BE2C (cell line): ENCODE results near the gene THSD8.
A peak's percentile ranks its signal among the peaks of the same experiment; 100 is the strongest.

Experiments
- DNase-seq: peaks from one replicate; pipeline ENCODE4 v3.0.0-alpha.2; 2020
- H3K27me3 ChIP-seq: fragments of 250-450 bp; sonication (Bioruptor Pico); 2 replicates; pipeline ENCODE4 v1.5.1; 2020; ENCODE audit warnings: mild to moderate bottlenecking
- H3K36me3 ChIP-seq: fragments of 250-450 bp; sonication (Bioruptor Pico); 2 replicates; pipeline ENCODE4 v1.5.1; 2020; ENCODE audit warnings: mild to moderate bottlenecking
- H3K4me1 ChIP-seq: fragments of 250-450 bp; sonication (Bioruptor Pico); 2 replicates; pipeline ENCODE4 v1.5.1; 2020
- H3K4me3 ChIP-seq: 2 replicates; pipeline ENCODE4 v1.5.1; 2011; ENCODE audit warnings: low read depth, low read length
- H3K9me3 ChIP-seq: fragments of 250-450 bp; sonication (Bioruptor Pico); 2 replicates; pipeline ENCODE4 v1.5.1; 2020
- TF ChIP-seq, protein P1 (sequence below): IDR thresholded peaks from 2 replicates; pipeline ENCODE4 v1.5.1; 2012; ENCODE audit warnings: mild to moderate bottlenecking, low read depth, low read length

THSD8 gene

DNA sequence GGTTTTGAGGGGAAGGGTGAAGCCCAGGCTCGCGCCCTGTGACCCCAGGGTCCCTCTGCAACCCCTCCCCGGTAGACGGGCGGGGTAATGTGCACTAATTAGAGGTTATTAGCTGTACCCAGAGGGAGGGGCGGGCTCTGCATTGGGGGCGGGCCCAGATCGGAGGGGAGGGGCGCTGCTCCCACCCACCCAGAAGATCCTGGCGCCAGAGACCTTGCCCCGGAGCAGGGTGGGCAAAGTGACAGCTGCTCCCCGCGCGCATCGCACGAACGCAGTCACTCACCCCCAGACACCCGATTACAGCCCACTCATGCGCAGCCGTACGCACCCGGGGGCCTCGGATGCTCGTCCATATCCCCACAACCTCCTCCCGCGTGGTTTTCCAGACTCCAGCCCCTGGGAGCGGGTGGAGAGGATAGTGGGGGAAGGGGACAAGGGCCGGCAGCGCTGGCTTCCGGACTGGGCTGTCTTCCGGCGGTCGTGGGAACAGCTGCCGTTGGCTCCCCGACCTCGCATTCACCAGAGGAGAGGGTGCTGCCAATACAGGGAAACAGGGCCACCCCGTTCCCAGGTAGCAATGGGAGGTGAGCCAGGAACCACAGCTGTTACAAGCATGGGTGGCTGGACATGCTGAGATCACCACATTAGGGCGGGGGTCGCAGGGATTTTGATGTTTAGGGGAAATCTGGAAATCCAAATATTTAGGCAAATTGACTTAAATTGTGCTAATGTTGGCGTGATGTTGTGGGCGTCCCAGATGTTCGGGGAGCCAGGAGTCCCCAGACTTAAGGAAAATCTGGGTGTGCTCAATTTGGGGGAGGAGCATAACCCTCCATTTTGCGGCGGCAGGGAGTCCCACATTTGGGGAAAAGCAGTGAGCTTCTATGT, 23.6 kb upstream of the THSD8 start:
- TF ChIP-seq, protein P1, sequence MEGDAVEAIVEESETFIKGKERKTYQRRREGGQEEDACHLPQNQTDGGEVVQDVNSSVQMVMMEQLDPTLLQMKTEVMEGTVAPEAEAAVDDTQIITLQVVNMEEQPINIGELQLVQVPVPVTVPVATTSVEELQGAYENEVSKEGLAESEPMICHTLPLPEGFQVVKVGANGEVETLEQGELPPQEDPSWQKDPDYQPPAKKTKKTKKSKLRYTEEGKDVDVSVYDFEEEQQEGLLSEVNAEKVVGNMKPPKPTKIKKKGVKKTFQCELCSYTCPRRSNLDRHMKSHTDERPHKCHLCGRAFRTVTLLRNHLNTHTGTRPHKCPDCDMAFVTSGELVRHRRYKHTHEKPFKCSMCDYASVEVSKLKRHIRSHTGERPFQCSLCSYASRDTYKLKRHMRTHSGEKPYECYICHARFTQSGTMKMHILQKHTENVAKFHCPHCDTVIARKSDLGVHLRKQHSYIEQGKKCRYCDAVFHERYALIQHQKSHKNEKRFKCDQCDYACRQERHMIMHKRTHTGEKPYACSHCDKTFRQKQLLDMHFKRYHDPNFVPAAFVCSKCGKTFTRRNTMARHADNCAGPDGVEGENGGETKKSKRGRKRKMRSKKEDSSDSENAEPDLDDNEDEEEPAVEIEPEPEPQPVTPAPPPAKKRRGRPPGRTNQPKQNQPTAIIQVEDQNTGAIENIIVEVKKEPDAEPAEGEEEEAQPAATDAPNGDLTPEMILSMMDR, result no peak
- Histone ChIP-seq H3K4me1 (peaks cover 14% of the 10 kb centered on the region), H3K36me3 (no peaks in the 10 kb centered on the region), H3K27me3 (no peaks in the 10 kb centered on the region), H3K4me3 (peak overlapping the region; percentile 65), H3K9me3 (no peaks in the 10 kb centered on the region)
- peak; percentile 90 for DNase-seq

DNA sequence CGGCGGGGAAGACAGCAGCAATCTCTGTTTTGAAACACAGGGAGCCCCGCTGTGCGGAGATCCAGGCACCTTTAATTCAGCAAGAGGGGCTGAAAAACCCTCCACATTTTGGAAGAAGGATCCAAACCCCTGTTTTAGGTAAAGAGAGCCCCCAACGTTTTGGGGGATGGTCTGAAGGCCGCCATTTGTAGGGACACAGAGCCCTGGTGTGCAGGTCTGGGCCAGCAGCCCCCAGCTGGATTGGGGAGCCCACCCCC, 23.0 kb upstream of the THSD8 start:
- H3K4me3 ChIP-seq, result peak overlapping the region; percentile 65
- H3K9me3 ChIP-seq, result no peaks in the 10 kb centered on the region
- no peaks in the 10 kb centered on the region for H3K36me3 ChIP-seq
- H3K4me1 ChIP-seq, result peaks cover 20% of the 10 kb centered on the region
- DNase-seq, result no peak
- TF ChIP-seq, protein P1, result no peak
- H3K27me3 ChIP-seq, result no peaks in the 10 kb centered on the region

DNA sequence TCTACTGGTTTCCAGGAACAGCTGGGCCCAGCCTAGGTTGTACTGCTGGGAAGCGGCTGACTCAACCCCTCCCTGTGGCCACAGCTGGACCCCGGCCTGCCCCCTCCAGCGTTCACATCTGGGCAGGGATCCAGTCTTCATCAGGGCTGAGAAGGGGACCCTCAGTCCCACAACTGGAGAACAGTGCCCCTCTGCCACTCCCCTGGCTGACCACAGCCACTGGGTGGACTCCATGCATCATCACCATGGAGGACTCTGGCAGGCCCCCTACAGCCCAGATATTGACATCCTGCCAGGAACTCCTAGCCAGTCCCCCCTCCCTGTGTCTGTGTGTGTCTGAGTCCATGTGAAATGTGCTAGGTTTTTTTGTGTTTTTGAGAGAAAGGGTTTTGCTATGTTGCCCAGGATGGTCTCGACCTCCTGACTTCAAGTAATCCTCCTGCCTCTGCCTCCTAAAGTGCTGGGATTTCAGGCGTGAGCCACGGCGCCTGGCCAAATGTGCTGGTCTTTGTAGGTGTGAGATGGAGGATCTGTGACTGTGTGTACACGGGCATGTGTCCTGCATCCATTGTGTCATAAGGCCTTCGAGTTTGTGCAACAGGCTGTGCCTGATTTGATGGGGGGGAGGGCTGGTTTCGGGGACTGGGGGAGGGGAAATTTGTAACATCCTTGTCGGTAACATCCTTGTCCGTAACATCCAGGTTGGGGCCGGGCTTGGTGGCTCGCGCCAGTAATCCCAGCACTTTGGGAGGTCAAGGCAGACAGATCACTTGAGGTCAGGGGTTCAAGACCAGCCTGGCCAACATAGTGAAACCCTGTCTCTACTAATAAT, 22.5 kb upstream of the THSD8 start:
- Histone ChIP-seq H3K36me3 (no peaks in the 10 kb centered on the region), H3K4me1 (peaks cover 25% of the 10 kb centered on the region), H3K27me3 (no peaks in the 10 kb centered on the region), H3K9me3 (no peaks in the 10 kb centered on the region), H3K4me3 (peak overlapping the region; percentile 65)
- TF ChIP-seq, protein P1, result peak; percentile 25; the same call in 1 of the 2 replicates
- DNase-seq, result peak; percentile 78

DNA sequence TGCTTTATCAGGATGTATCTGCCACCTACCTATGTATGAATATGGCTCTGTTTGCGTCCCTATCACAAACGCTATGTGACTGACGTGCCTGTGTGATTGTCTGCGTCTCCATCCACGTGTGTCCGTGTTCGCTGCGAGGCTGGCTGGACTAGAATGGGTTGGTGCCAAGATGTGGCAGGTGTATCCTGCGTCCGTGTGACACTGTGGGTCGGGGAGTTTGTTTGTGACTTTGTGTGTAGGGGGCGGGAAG, 19.8 kb upstream of the THSD8 start:
- Histone ChIP-seq H3K4me1 (peaks cover 42% of the 10 kb centered on the region), H3K9me3 (no peaks in the 10 kb centered on the region), H3K27me3 (no peaks in the 10 kb centered on the region), H3K36me3 (no peaks in the 10 kb centered on the region), H3K4me3 (peak overlapping the region; percentile 59)
- no peak for DNase-seq
- TF ChIP-seq, protein P1, result no peak

DNA sequence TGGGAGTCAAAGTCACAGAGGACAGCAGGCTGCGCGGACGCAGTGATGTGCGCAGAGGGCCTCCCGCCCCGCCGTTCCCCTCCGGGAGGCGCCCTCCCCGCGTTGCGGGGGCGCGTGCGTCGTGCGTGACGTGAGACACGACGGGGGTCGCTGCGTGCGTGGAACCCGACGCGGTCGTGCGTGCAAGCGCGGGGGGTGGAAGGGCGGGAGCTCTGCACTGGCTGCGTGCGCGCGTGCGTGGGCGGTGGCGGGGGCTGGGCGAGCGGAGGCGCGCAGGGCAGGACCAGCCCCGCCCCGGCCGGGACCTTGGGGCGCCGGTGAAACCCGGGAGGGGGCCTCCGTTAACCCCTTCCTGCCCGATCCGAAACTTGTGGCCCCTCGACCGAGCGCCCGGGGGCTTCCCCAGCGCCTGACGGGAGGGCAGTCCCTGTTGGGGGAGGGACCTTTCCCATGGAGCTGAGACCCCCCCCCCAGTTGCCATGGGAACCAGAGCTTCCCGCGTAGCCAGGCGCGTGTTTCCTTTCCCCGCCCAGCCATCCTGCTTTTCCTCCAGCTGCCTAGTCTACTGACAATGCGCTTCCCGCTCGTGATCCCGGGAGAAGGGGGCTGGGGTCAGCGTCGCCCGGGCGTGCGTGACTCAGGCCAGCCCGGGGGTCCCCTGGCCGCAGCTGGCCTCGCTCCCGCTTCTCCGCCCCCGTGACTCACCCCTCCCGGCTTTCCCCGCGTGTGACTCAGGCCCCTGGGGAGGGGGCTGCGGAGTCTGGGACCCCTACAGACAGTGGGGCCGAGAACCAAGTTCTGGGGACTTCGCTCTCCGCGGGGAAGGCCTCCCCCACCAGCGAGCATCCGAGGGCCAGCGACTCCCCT, 19.2 kb upstream of the THSD8 start:
- TF ChIP-seq, protein P1, result 0 out of 2 replicates have a peak, but pooled peaks have one; percentile 8
- Histone ChIP-seq H3K36me3 (no peaks in the 10 kb centered on the region), H3K9me3 (no peaks in the 10 kb centered on the region), H3K27me3 (no peaks in the 10 kb centered on the region), H3K4me3 (peak overlapping the region; percentile 59), H3K4me1 (peaks cover 42% of the 10 kb centered on the region)
- peak; percentile 91 for DNase-seq
